ENCODE data around the gene PTPMT1. TPM values are rescaled to one million over a fixed set of nuclear protein-coding genes. Genes with fewer than 3 reads are reported as not detected.
A peak's percentile ranks its signal among the peaks of the same experiment; 100 is the strongest.

PTPMT1 gene, protein sequence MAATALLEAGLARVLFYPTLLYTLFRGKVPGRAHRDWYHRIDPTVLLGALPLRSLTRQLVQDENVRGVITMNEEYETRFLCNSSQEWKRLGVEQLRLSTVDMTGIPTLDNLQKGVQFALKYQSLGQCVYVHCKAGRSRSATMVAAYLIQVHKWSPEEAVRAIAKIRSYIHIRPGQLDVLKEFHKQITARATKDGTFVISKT
- 10 to 100 TPM; 21.5 to 21.9 TPM for total RNA-seq
- 100 to 1,000 TPM in 1 of 2 donors, 10 to 100 TPM in 1; 68.3 to 109 TPM for polyA plus RNA-seq

DNA sequence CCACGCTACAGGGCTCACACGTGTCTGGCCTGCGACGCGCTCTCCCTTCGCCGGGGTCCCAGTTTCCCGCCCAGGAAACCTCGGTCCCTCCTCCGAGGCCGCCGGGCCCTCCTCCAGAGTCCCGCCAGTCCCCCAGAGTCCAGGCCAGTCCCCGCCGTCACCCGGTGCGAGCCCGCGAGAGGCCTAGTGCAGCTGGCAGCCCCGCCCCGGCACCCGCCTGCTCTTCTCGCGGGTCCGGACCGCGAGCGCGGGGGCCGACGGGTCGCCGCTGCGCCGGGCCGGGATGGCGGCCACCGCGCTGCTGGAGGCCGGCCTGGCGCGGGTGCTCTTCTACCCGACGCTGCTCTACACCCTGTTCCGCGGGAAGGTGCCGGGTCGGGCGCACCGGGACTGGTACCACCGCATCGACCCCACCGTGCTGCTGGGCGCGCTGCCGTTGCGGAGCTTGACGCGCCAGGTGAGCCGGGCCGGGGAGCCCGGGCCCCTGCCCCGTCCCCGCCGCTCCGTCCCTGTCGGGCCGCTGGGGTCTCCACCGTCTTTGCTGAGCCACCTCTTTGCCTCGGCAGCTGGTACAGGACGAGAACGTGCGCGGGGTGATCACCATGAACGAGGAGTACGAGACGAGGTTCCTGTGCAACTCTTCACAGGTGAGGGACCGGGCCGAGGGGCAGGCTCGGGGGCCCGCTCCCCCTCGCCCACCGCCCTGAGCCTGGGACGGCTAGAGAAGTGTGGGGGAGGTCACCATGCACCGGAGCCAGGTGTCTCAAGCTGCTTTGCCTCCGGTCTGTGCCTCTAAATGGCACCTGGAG, at the start of gene PTPMT1:
PTPMT1 (plus strand) TSS at position 260 of the 809 bp plus-strand sequence; CDS start at position 284, 24 bp downstream.
- CTCF ChIA-PET (ENCODE audit: partially characterized antibody): interaction anchor here (1.1 to 2.3 kb wide), 7 partner anchors 8 to 192 kb away, joined by 3 to 14 read pairs (median 7); partner anchors contain the start of genes CELF1, KBTBD4 and NDUFS3

GRCh38 chr11:47516155-47516554, 49.2 kb upstream of the PTPMT1 start:
- Mint-ChIP-seq H3K4me3 (peak overlapping the region in 3 of 8 donors; percentile 17 to 69 (median 36)), H3K4me1 (peaks cover 49 to 89% (median 66%) of the 10 kb centered on the region in 4 donors), H3K36me3 (peaks cover 0 to 10% of the 10 kb centered on the region in 2 donors), H3K27me3 (no peaks in the 10 kb centered on the region), H3K27ac (peak overlapping the region in 5 of 7 donors; percentile 42 to 62 (median 53)), H3K9me3 (peaks cover 0 to 1% (median 0%) of the 10 kb centered on the region in 8 donors)
- no peak overlapping the region for H3K27ac ChIP-seq (ENCODE audit: low read depth, low read length)
- no peaks in the 10 kb centered on the region for H3K36me3 ChIP-seq (ENCODE audit: insufficient read depth, low read length)
- H3K9me3 ChIP-seq (ENCODE audit: control insufficient read depth in 1 of 2, low read length in 2 of 2): no peaks in the 10 kb centered on the region
- no peak overlapping the region for H3K4me3 ChIP-seq (ENCODE audit: low read length in 2 of 2)
- peaks cover 87% of the 10 kb centered on the region for H3K4me1 ChIP-seq (ENCODE audit: insufficient read depth, low read length)
- ChIA-PET CTCF (ENCODE audit: partially characterized antibody) (no interaction called here), POLR2A (ENCODE audit: partially characterized antibody) (interaction anchor here (1.7 kb wide), 1 partner anchor 12 kb away, joined by 4 read pairs; no protein-coding TSS in a partner anchor)
- no peak for DNase-seq
- intact Hi-C loops (cut with micrococcal nuclease): no loop called here
- H3K27me3 ChIP-seq (ENCODE audit: insufficient read depth, low read length): no peaks in the 10 kb centered on the region

More for the DNA sequence above, at the start of gene PTPMT1:
- Mint-ChIP-seq H3K27me3 (no peaks in the 10 kb centered on the region), H3K27ac (peak within 1 kb of the TSS; percentile 73 to 92 (median 88)), H3K36me3 (peaks cover 0 to 8% of the 10 kb centered on the region in 2 donors), H3K4me1 (peaks cover 9 to 25% (median 18%) of the 10 kb centered on the region in 4 donors), H3K4me3 (peak within 1 kb of the TSS; percentile 76 to 88 (median 85)), H3K9me3 (no peaks in the 10 kb centered on the region)
- Histone ChIP-seq H3K36me3 (ENCODE audit: insufficient read depth, low read length) (peaks cover under 1% of the 10 kb centered on the region), H3K27ac (ENCODE audit: low read depth, low read length) (peak within 1 kb of the TSS; percentile 73), H3K27me3 (ENCODE audit: insufficient read depth, low read length) (no peaks in the 10 kb centered on the region), H3K4me1 (ENCODE audit: insufficient read depth, low read length) (peaks cover 13% of the 10 kb centered on the region), H3K4me3 (ENCODE audit: low read length in 2 of 2) (peak within 1 kb of the TSS; percentile 61 to 87), H3K9me3 (ENCODE audit: control insufficient read depth in 1 of 2, low read length in 2 of 2) (no peaks in the 10 kb centered on the region)
- intact Hi-C loops (cut with micrococcal nuclease): loop anchor here (1.0 to 5.0 kb wide), 4 partner anchors 12 to 152 kb away; partner anchors contain the start of genes AGBL2, CELF1, KBTBD4 and MTCH2
- DNase-seq: peak; percentile 59 to 75 (median 63)
- POLR2A ChIA-PET (ENCODE audit: partially characterized antibody): interaction anchor here (0.6 to 7.6 kb wide), 10 partner anchors 8 to 203 kb away, joined by 3 to 52 read pairs (median 4); partner anchors contain the start of genes CELF1, KBTBD4 and NDUFS3

DNA sequence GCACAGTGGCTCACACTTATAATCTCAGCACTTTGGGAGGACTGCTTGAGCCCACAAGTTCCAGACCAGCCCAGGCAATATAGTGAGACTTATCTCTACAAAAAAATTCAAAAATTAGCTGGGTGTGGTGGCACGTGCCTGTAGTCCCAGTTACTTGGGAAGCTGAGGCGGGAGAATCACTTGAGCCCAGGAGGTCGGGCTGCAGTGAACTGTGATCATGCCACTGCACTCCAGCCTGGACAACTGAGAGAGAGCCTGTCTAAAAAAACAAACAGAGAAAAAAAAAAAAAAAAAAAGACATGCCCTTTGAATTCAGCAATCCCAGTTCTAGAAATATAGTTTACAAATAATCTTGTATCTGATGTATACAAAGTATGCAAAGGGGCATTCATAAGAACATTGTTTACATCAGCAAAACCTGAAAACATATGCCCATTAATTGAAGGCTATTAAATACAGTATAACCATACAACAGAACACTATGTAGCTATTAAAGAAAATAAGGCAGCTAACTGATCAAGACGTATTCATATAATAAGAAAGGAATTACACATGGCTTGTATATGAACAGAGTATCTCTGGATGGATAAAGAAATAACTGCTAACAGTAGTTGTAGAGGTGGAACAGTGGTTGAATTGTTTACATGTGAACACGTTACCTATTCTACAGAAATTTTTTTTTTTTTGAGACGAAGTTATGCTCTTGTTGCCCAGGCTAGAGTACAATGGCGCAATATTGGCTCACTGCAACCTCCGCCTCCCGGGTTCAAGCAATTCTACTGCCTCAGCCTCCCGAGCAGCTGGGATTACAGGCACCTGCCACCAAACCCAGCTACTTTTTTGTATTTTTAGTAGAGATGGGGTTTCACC, 48.2 kb upstream of the PTPMT1 start:
- peak overlapping the region in 6 of 7 donors; percentile 25 to 73 (median 46) for H3K27ac Mint-ChIP-seq
- H3K4me1 Mint-ChIP-seq: peaks cover 48 to 90% (median 65%) of the 10 kb centered on the region in 4 donors
- no peak for DNase-seq
- Histone ChIP-seq H3K36me3 (ENCODE audit: insufficient read depth, low read length) (no peaks in the 10 kb centered on the region), H3K4me3 (ENCODE audit: low read length in 2 of 2) (no peak overlapping the region), H3K27ac (ENCODE audit: low read depth, low read length) (no peak overlapping the region), H3K27me3 (ENCODE audit: insufficient read depth, low read length) (no peaks in the 10 kb centered on the region), H3K9me3 (ENCODE audit: control insufficient read depth in 1 of 2, low read length in 2 of 2) (no peaks in the 10 kb centered on the region), H3K4me1 (ENCODE audit: insufficient read depth, low read length) (peaks cover 77% of the 10 kb centered on the region)
- POLR2A ChIA-PET (ENCODE audit: partially characterized antibody): interaction anchor here (1.7 to 1.8 kb wide), 2 partner anchors 11 to 34 kb away, joined by 4 to 9 read pairs; no protein-coding TSS in a partner anchor
- H3K36me3 Mint-ChIP-seq: peaks cover 0 to 10% of the 10 kb centered on the region in 2 donors
- intact Hi-C loops (cut with micrococcal nuclease): no loop called here
- CTCF ChIA-PET (ENCODE audit: partially characterized antibody): interaction anchor here (0.7 to 1.2 kb wide), 4 partner anchors 21 to 260 kb away, joined by 3 to 5 read pairs (median 4); partner anchors contain the start of genes CELF1 and NR1H3
- H3K9me3 Mint-ChIP-seq: peaks cover 0 to 1% (median 0%) of the 10 kb centered on the region in 8 donors
- no peaks in the 10 kb centered on the region for H3K27me3 Mint-ChIP-seq
- H3K4me3 Mint-ChIP-seq: peak overlapping the region in 1 of 8 donors; percentile 50

DNA sequence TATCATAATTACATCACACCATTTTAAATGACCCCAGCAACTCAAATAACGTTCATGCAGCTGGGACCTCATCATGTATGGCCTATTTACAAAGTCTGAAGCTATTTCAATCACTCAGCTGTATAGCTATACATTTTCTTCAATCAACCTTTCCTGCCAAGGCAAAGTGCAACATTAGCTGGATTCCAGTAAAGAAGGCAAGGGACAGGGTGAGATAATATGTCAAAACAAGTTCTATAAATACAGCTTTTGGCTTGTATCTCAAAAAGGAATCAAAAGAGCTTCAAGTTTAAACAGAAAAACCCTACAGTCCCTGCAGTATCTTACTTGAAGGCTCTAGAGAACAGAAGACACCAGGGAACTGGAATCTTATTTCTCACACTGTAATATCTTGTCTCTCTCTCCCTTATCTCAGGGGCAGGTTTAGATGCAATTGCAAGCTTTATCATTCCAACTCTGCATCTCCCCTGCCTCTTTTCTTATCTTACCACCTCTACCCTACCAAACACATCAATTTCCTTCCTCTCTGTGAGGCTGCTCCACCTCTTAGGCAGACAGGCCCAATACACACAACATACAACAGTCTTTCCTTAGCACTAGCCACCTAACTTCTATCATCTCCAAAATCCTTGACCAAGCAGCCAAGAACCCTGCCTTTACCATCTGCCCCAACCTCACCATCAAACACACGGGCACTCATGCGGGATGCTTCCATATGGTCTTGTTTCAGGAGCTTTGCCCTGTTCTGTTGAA, 47.0 kb upstream of the PTPMT1 start:
- Histone ChIP-seq H3K4me1 (ENCODE audit: insufficient read depth, low read length) (peaks cover 80% of the 10 kb centered on the region), H3K4me3 (ENCODE audit: low read length in 2 of 2) (no peak overlapping the region), H3K36me3 (ENCODE audit: insufficient read depth, low read length) (no peaks in the 10 kb centered on the region), H3K27me3 (ENCODE audit: insufficient read depth, low read length) (no peaks in the 10 kb centered on the region), H3K27ac (ENCODE audit: low read depth, low read length) (no peak overlapping the region), H3K9me3 (ENCODE audit: control insufficient read depth in 1 of 2, low read length in 2 of 2) (no peaks in the 10 kb centered on the region)
- intact Hi-C loops (cut with micrococcal nuclease): no loop called here
- H3K27ac Mint-ChIP-seq: peak overlapping the region; percentile 0 to 84 (median 36)
- peaks cover 0 to 1% (median 0%) of the 10 kb centered on the region in 8 donors for H3K9me3 Mint-ChIP-seq
- DNase-seq: no peak
- H3K4me3 Mint-ChIP-seq: peak overlapping the region in 6 of 8 donors; percentile 0 to 63 (median 45)
- H3K27me3 Mint-ChIP-seq: no peaks in the 10 kb centered on the region
- peaks cover 0 to 10% of the 10 kb centered on the region in 2 donors for H3K36me3 Mint-ChIP-seq
- ChIA-PET CTCF (ENCODE audit: partially characterized antibody) (interaction anchor here (0.8 to 1.6 kb wide), 8 partner anchors 8 to 35 kb away, joined by 3 to 5 read pairs (median 3); partner anchors contain the start of gene CELF1), POLR2A (ENCODE audit: partially characterized antibody) (interaction anchor here (0.6 to 1.8 kb wide), 3 partner anchors 33 to 47 kb away, joined by 3 to 9 read pairs (median 3); partner anchors contain the start of gene PTPMT1)
- peaks cover 50 to 90% (median 66%) of the 10 kb centered on the region in 4 donors for H3K4me1 Mint-ChIP-seq

GRCh38 chr11:47523490-47524225, 41.7 kb upstream of the PTPMT1 start:
- peaks cover 72% of the 10 kb centered on the region for H3K4me1 ChIP-seq (ENCODE audit: insufficient read depth, low read length)
- POLR2A ChIA-PET (ENCODE audit: partially characterized antibody): interaction anchor here (0.9 to 2.0 kb wide), 4 partner anchors 11 to 30 kb away, joined by 3 to 6 read pairs (median 4); no protein-coding TSS in a partner anchor
- peak overlapping the region; percentile 55 for H3K27ac ChIP-seq (ENCODE audit: low read depth, low read length)
- H3K4me1 Mint-ChIP-seq: peaks cover 49 to 86% (median 67%) of the 10 kb centered on the region in 4 donors
- H3K4me3 Mint-ChIP-seq: peak overlapping the region; percentile 28 to 81 (median 67)
- no peaks in the 10 kb centered on the region for H3K27me3 ChIP-seq (ENCODE audit: insufficient read depth, low read length)
- intact Hi-C loops (cut with micrococcal nuclease): loop anchor here (1.0 kb wide), 2 partner anchors 12 to 30 kb away; partner anchors contain the start of gene CELF1
- H3K27ac Mint-ChIP-seq: peak overlapping the region; percentile 69 to 92 (median 89)
- H3K36me3 Mint-ChIP-seq: peaks cover 0 to 19% of the 10 kb centered on the region in 2 donors
- no peaks in the 10 kb centered on the region for H3K27me3 Mint-ChIP-seq
- no peaks in the 10 kb centered on the region for H3K9me3 ChIP-seq (ENCODE audit: control insufficient read depth in 1 of 2, low read length in 2 of 2)
- CTCF ChIA-PET (ENCODE audit: partially characterized antibody): interaction anchor here (0.6 to 1.0 kb wide), 2 partner anchors 30 to 181 kb away, joined by 3 read pairs; no protein-coding TSS in a partner anchor
- H3K36me3 ChIP-seq (ENCODE audit: insufficient read depth, low read length): no peaks in the 10 kb centered on the region
- H3K9me3 Mint-ChIP-seq: peaks cover 0 to under 1% (median 0%) of the 10 kb centered on the region in 8 donors
- peak in 4 of 5 donors; percentile 32 to 74 (median 48) for DNase-seq
- H3K4me3 ChIP-seq (ENCODE audit: low read length in 2 of 2): peak overlapping the region in 1 of 2 donors; percentile 8
